GM20431 (cell line): ENCODE results near the gene CREB3L1.

Experiments used
- in situ Hi-C: fragments of 300-500 bp; cut with MseI, MboI; formaldehyde crosslinking; loops from one replicate; pipeline ENCODE4 v1.15.0; 2020; ENCODE audit warnings: low sequenced_read_pairs; ENCODE audit not compliant: unreplicated experiment

CREB3L1 gene

GRCh38 chr11:46337626-46338345, 60.3 kb downstream of the CREB3L1 start:
- in situ Hi-C loops: no loop called here

GRCh38 chr11:46338636-46338987, 61.1 kb downstream of the CREB3L1 start:
- in situ Hi-C loops: no loop called here

- in situ Hi-C loops: no loop called here
Measured at GRCh38 chr11:46338988-46339666, 61.7 kb downstream of the CREB3L1 start.

- in situ Hi-C loops: no loop called here
Measured at GRCh38 chr11:46339816-46340215, 62.4 kb downstream of the CREB3L1 start.

- in situ Hi-C loops: no loop called here
Measured at GRCh38 chr11:46341454-46341853, 64.0 kb downstream of the CREB3L1 start.

DNA sequence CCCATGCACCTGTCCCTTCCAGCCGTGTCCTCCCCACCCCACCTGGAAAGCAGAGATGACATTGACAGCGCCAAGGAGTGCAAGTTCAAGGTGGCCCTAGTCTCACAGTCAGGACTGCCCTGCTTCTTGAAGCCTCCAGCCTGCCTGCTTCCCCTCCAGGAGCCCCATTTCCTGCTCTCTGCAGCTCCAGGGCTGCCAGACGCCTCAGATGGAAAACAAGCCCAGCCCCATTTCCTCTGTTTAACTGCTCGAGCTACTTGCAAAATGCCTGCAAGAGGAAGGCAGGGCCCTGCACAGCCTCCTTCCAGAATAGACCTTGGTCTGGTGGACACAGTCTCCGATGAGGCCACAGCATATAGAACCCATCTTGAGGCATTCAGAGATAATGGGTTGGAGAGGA, 64.8 kb downstream of the CREB3L1 start:
- in situ Hi-C loops: no loop called here

DNA sequence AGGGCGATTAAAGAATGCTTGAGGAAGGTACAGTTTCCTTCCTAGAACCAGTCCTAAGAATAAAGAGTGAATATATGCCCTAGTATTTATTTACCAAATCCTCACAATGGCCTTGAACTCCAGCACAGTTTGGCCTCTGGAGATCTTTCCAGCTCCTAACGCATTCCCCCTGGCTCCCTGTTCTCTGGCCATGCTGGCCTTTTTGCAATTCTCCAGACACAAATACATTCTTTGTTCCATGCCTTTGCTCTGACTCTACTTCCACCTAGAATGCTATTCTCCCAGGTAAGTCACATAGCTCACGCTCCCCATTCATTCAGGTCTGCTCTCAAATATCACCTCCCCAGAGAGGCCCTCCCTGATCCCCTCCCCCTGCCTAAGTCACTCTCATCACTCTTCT, 66.1 kb downstream of the CREB3L1 start:
- in situ Hi-C loops: no loop called here

GRCh38 chr11:46345131-46345597, 67.7 kb downstream of the CREB3L1 start:
- in situ Hi-C loops: no loop called here

DNA sequence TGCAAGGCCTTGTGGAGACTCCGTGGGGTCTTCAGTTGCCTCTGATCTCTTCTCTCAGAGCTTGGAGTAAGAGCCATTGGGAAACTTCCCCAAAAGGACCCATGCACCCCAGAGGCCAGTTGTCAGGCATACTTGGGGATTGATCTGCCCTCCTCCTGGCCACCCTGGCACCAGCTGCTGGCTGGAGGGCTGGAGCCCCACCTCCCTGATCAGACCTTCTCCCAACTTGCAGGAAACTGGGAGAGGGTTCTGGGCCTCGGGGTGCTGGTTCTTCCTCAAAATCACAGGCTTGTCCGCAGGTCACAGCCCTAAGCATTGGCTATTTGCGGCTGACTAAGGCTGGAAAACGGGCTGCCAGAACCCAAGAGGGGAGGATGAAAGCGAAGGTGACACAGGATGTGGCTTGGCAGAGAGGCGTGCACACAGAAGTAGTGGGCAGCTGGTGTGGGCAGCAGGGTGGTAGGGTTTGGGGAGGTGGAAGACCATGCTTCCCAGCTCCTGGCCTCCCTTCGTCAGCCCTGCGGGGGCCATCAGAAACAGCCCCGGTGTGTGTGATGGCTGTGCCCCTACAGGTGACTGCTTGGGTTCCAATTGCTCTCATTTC, 68.5 kb downstream of the CREB3L1 start:
- in situ Hi-C loops: no loop called here

DNA sequence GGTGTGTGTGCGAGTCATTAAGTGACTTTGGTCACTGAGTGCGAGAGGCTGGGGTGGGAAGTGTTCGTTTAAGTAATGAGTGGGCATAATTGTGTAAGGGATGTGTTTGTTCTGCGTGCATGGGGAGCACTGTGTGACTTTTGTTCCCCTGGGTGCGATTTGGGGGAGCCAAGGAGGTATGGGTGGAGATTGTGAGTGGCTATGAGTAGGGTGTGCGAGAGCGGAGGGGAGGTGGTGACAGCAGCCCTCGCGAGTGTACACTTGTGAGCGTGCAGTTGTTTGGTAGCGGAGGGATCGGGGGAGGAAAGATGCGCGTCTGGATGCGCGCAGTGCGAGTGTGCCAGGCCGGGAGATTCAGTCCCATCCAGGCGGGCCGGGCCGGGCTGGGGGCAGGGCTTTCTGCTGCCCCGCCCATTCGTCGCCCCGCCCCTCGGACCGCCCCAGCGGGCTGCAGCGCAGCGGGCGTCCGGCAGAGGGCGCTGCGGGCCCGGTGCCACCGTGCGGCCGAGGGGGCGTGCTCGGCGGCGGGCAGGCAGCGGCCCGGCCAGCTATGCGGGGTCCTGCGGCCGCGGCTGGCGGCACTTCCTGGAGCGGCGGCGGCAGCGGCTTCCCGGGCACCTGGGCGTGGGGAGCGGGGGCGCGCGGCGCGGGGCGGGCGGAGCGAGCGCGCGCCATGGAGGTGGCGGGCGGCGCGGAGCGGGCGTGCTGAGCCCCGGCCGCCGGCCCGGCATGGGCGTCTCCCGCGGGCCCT, 69.6 kb downstream of the CREB3L1 start, which contains the start of gene DGKZ:
DGKZ (plus strand) TSS at position 578 of the 751 bp plus-strand sequence. CDS start 197 bp downstream, outside the sequence.
- in situ Hi-C loops: no loop called here

DNA sequence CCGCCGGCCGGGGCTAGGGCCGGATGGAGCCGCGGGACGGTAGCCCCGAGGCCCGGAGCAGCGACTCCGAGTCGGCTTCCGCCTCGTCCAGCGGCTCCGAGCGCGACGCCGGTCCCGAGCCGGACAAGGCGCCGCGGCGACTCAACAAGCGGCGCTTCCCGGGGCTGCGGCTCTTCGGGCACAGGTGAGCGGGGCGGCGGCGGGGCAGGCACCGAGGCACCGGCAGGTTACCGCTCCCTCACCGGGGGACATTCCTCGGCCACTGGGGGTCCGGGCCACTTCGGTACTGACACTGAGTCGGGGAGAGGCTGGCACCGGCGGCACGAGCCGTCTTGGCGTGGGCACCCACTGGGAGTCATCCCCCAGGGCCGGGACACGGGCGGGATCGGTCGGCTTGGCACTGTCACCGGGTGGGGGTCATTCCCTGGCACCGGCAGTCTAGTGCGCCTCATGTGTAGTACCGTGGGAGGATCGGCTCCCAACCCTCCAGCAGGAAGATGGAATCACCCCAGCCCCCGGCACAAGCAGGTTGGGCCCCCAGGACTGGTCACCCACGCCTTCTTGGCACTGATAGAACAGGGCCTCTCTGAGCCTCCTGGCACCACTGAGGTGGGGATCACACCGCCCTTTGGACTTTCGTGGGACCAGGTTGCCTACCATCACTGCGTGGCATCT, 70.3 kb downstream of the CREB3L1 start:
- in situ Hi-C loops: no loop called here

- in situ Hi-C loops: no loop called here
Measured at GRCh38 chr11:46348566-46349401, 71.3 kb downstream of the CREB3L1 start.

DNA sequence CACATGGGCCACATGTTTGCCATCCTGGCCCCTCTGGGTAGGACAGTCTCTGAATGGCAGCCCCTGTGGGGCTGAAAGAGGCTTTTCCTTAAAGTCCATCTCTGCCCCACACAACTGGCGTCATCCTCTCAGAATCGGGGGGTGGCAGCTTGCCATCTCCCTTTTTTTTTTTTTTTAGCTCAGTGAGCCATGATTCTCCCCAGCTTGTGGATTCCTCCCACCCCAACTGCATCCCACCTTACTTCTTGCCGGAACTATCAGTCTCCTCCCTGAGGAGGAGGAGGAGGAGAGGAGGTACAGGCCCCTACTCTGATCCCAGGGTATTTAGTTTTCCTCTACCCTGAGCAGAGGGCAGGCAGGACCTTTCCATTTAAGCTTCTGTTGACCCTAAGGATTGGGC, 73.2 kb downstream of the CREB3L1 start:
- in situ Hi-C loops: no loop called here

- in situ Hi-C loops: no loop called here
Measured at GRCh38 chr11:46351148-46351547, 73.7 kb downstream of the CREB3L1 start.

- in situ Hi-C loops: no loop called here
Measured at GRCh38 chr11:46351606-46352005, 74.1 kb downstream of the CREB3L1 start.

- in situ Hi-C loops: no loop called here
Measured at GRCh38 chr11:46352063-46352841, 74.8 kb downstream of the CREB3L1 start.

- in situ Hi-C loops: no loop called here
Measured at GRCh38 chr11:46353698-46354097, 76.2 kb downstream of the CREB3L1 start.

GRCh38 chr11:46356924-46357482, 79.5 kb downstream of the CREB3L1 start:
- in situ Hi-C loops: no loop called here
